Measurements from ENCODE around the gene TTC7B.

DNA sequence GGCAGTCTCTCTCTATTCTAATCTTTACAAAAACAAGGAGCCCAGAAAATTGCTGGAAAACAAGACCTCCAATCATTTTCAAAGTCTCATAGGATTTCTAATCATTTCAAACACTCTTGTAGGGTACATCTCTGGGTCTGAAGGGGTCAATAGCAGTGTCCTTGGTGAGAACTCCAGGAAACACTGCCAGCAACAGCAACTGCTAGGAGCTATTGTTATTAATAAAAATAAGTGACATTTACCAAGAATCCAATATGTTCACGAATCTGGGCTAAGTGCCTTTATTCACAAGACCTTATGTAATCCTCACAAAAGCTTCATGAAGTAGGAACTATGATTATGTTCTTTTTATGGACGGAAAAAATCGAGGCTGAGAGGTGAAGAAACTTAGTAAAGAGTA lies 72.8 kb downstream of the TTC7B start:
- TF ChIP-seq TAF1 (IDR thresholded peaks at IDR 0.05; ENCODE audit: borderline replicate concordance, insufficient read depth, low read length): no peak
- no peak for TF ChIP-seq POLR2AphosphoS5 (IDR thresholded peaks at IDR 0.05; ENCODE audit: low read depth, low read length)
